Calu3 (cell line): ENCODE measurements around the gene ALK. TPM values are rescaled to one million over a fixed set of nuclear protein-coding genes. Genes with fewer than 3 reads are reported as not detected.
A peak's percentile ranks its signal among the peaks of the same experiment; 100 is the strongest.

Experiments used
- BruUV-seq: library from RNA; stranded (reverse); fragments of 400-500 nt; replicated peaks from 2 replicates; lab custom pipeline; 2021; lab: Mats Ljungman, UMichigan
- CTCF ChIA-PET: fragments of 300-600 bp; sonication (Branson Sonifier 250); formaldehyde crosslinking; loops from one replicate; lab custom pipeline; 2022; ENCODE audit warnings: antibody characterized with exemption; lab: Charles Lee
- DNase-seq: peaks from one replicate; pipeline ENCODE4 v3.0.0; 2022
- H3K27ac Mint-ChIP-seq: one replicate; pipeline ENCODE4 v1.8.0; 2022; ENCODE audit warnings: mixed read lengths; ENCODE audit not compliant: unreplicated experiment
- H3K27me3 Mint-ChIP-seq: one replicate; pipeline ENCODE4 v1.8.0; 2022; ENCODE audit warnings: mixed read lengths; ENCODE audit not compliant: unreplicated experiment
- H3K36me3 Mint-ChIP-seq: one replicate; pipeline ENCODE4 v1.8.0; 2022; ENCODE audit warnings: mild to moderate bottlenecking, moderate library complexity, mixed read lengths; ENCODE audit not compliant: insufficient read depth, unreplicated experiment
- H3K4me1 Mint-ChIP-seq: one replicate; pipeline ENCODE4 v1.8.0; 2022; ENCODE audit warnings: mild to moderate bottlenecking, low read depth, mixed read lengths; ENCODE audit not compliant: unreplicated experiment
- H3K4me3 Mint-ChIP-seq: one replicate; pipeline ENCODE4 v1.8.0; 2022; ENCODE audit warnings: mild to moderate bottlenecking, low read depth, moderate library complexity, mixed read lengths; ENCODE audit not compliant: unreplicated experiment
- H3K9me3 Mint-ChIP-seq: one replicate; pipeline ENCODE4 v1.8.0; 2022; ENCODE audit warnings: low read depth, mixed read lengths; ENCODE audit not compliant: unreplicated experiment
- CTCF ChIP-seq: fragments of 200-600 bp; IDR thresholded peaks from one replicate; pipeline ENCODE4 v1.8.0; 2022; ENCODE audit warnings: antibody characterized with exemption; ENCODE audit not compliant: unreplicated experiment
- intact Hi-C: fragments of 100-400 bp; cut with micrococcal nuclease; formaldehyde crosslinking; loops from one replicate; pipeline ENCODE4 v1.10.0; 2022; ENCODE audit not compliant: unreplicated experiment
- total RNA-seq: library from RNA; stranded (reverse); gene quantifications from 2 replicates; pipeline ENCODE4 v1.2.3, GENCODE V29; 2022

ALK gene
- total RNA-seq, 1 experiment from 2014 or later, result not detected

- Mint-ChIP-seq H3K36me3 (no peaks in the 10 kb centered on the region), H3K4me1 (peaks cover 15% of the 10 kb centered on the region), H3K27me3 (peaks cover 77% of the 10 kb centered on the region), H3K9me3 (no peaks in the 10 kb centered on the region), H3K27ac (no peak overlapping the region), H3K4me3 (no peak overlapping the region)
- BruUV-seq, result no TSS peak
- intact Hi-C loops, result loop anchor here (5.0 kb wide), 2 partner anchors 791 to 836 kb away; no protein-coding TSS in a partner anchor
- no peak for DNase-seq
- CTCF ChIA-PET, result interaction anchor here (0.6 kb wide), 1 partner anchor 201 kb away, joined by 3 read pairs; no protein-coding TSS in a partner anchor
- TF ChIP-seq CTCF, result no peak
Observed at GRCh38 chr2:29236074-29236473, 685.3 kb downstream of the ALK start.

GRCh38 chr2:29235411-29235810 is 686.0 kb downstream of the ALK start:
- H3K27me3 Mint-ChIP-seq, result peaks cover 77% of the 10 kb centered on the region
- no peak for TF ChIP-seq CTCF
- intact Hi-C loops, result loop anchor here (5.0 kb wide), 2 partner anchors 792 to 837 kb away; no protein-coding TSS in a partner anchor
- BruUV-seq, result no TSS peak
- H3K9me3 Mint-ChIP-seq, result no peaks in the 10 kb centered on the region
- CTCF ChIA-PET, result interaction anchor here (0.6 kb wide), 1 partner anchor 200 kb away, joined by 3 read pairs; no protein-coding TSS in a partner anchor
- no peak overlapping the region for H3K4me3 Mint-ChIP-seq
- H3K36me3 Mint-ChIP-seq, result no peaks in the 10 kb centered on the region
- no peak for DNase-seq
- H3K27ac Mint-ChIP-seq, result no peak overlapping the region
- peaks cover 15% of the 10 kb centered on the region for H3K4me1 Mint-ChIP-seq

GRCh38 chr2:29233428-29233827 is 688.0 kb downstream of the ALK start:
- H3K36me3 Mint-ChIP-seq, result no peaks in the 10 kb centered on the region
- H3K4me3 Mint-ChIP-seq, result no peak overlapping the region
- intact Hi-C loops, result no loop called here
- peak; percentile 54 for DNase-seq
- no peaks in the 10 kb centered on the region for H3K9me3 Mint-ChIP-seq
- no peak overlapping the region for H3K27ac Mint-ChIP-seq
- peaks cover 77% of the 10 kb centered on the region for H3K27me3 Mint-ChIP-seq
- peaks cover 15% of the 10 kb centered on the region for H3K4me1 Mint-ChIP-seq
- CTCF ChIA-PET, result no interaction called here
- TF ChIP-seq CTCF, result no peak
- BruUV-seq, result no TSS peak

GRCh38 chr2:29232041-29232440 is 689.3 kb downstream of the ALK start:
- intact Hi-C loops, result no loop called here
- DNase-seq, result no peak

More at GRCh38 chr2:29232041-29232440, 689.3 kb downstream of the ALK start:
- TF ChIP-seq CTCF, result no peak
- Mint-ChIP-seq H3K36me3 (no peaks in the 10 kb centered on the region), H3K27me3 (peaks cover 77% of the 10 kb centered on the region), H3K4me3 (no peak overlapping the region), H3K27ac (no peak overlapping the region), H3K9me3 (no peaks in the 10 kb centered on the region), H3K4me1 (peaks cover 15% of the 10 kb centered on the region)
- no TSS peak for BruUV-seq
- CTCF ChIA-PET, result no interaction called here
